Measurements from ENCODE around the gene NMNAT3. TPM values are rescaled to one million over a fixed set of nuclear protein-coding genes. Genes with fewer than 3 reads are reported as not detected.
A peak's percentile ranks its signal among the peaks of the same experiment; 100 is the strongest.

NMNAT3 gene
- total and polyA plus RNA-seq, 9 donors, result 15.8 to 31.2 (median 21.6) TPM

GRCh38 chr3:139655909-139656595, 21.7 kb downstream of the NMNAT3 start:
- H3K4me1 ChIP-seq (ENCODE audit: insufficient read depth), result peaks cover 11% of the 10 kb centered on the region
- TF ChIP-seq EP300 (IDR thresholded peaks at IDR 0.05) (no peak), CTCF (IDR thresholded peaks at IDR 0.05) (no peak), POLR2A (IDR thresholded peaks at IDR 0.05) (no peak)
- no peaks in the 10 kb centered on the region for H3K27me3 ChIP-seq
- no peak overlapping the region for H3K4me3 ChIP-seq
- DNase-seq, result peak in 2 of 5 donors; percentile 18 to 47
- no peaks in the 10 kb centered on the region for H3K36me3 ChIP-seq
- H3K9me3 ChIP-seq, result no peaks in the 10 kb centered on the region
- H3K27ac ChIP-seq, result peak overlapping the region in 1 of 2 donors; percentile 31
- 49 to 57% (median 54%) methylated on average over 4 of the region's 4 CpGs for WGBS, 3 donors
- intact Hi-C loops (cut with DNase I), result no loop called here

GRCh38 chr3:139654637-139655365, 23.0 kb downstream of the NMNAT3 start:
- no peak for DNase-seq
- H3K9me3 ChIP-seq, result no peaks in the 10 kb centered on the region
- intact Hi-C loops (cut with DNase I), result no loop called here
- no peaks in the 10 kb centered on the region for H3K27me3 ChIP-seq
- H3K4me3 ChIP-seq, result no peak overlapping the region
- peaks cover 11% of the 10 kb centered on the region for H3K4me1 ChIP-seq (ENCODE audit: insufficient read depth)
- no peak for TF ChIP-seq EP300 (IDR thresholded peaks at IDR 0.05)
- TF ChIP-seq CTCF (IDR thresholded peaks at IDR 0.05), result no peak
- TF ChIP-seq POLR2A (IDR thresholded peaks at IDR 0.05), result no peak
- 91% methylated on average over 6 of the region's 6 CpGs for WGBS, 3 donors
- H3K27ac ChIP-seq, result no peak overlapping the region
- no peaks in the 10 kb centered on the region for H3K36me3 ChIP-seq

- H3K27me3 ChIP-seq, result no peaks in the 10 kb centered on the region
- H3K36me3 ChIP-seq, result no peaks in the 10 kb centered on the region
- peaks cover 11% of the 10 kb centered on the region for H3K4me1 ChIP-seq (ENCODE audit: insufficient read depth)
- peak in 3 of 5 donors; percentile 23 to 39 (median 34) for DNase-seq
- H3K27ac ChIP-seq, result no peak overlapping the region
- H3K4me3 ChIP-seq, result no peak overlapping the region
- WGBS, 3 donors, result 72 to 80% (median 73%) methylated on average over 9 of the region's 9 CpGs
- intact Hi-C loops (cut with DNase I), result no loop called here
- H3K9me3 ChIP-seq, result no peaks in the 10 kb centered on the region
- TF ChIP-seq POLR2A (IDR thresholded peaks at IDR 0.05), result no peak
- TF ChIP-seq EP300 (IDR thresholded peaks at IDR 0.05), result no peak
- no peak for TF ChIP-seq CTCF (IDR thresholded peaks at IDR 0.05)
These were observed 24.2 kb downstream of the NMNAT3 start for GRCh38 chr3:139653582-139653981.

- no peaks in the 10 kb centered on the region for H3K9me3 ChIP-seq
- H3K27me3 ChIP-seq, result no peaks in the 10 kb centered on the region
- WGBS, 3 donors, result 72 to 79% (median 77%) methylated on average over 3 of the region's 3 CpGs
- H3K36me3 ChIP-seq, result no peaks in the 10 kb centered on the region
- no peak overlapping the region for H3K4me3 ChIP-seq
- H3K4me1 ChIP-seq (ENCODE audit: insufficient read depth), result peaks cover 11% of the 10 kb centered on the region
- DNase-seq, result no peak
- H3K27ac ChIP-seq, result no peak overlapping the region
- TF ChIP-seq POLR2A (IDR thresholded peaks at IDR 0.05) (no peak), EP300 (IDR thresholded peaks at IDR 0.05) (no peak), CTCF (IDR thresholded peaks at IDR 0.05) (no peak)
- intact Hi-C loops (cut with DNase I), result no loop called here
These were observed 25.2 kb downstream of the NMNAT3 start for GRCh38 chr3:139652561-139652960.
